Measurements from ENCODE around the gene TMEM167B. TPM values are rescaled to one million over a fixed set of nuclear protein-coding genes. Genes with fewer than 3 reads are reported as not detected.

Gene TMEM167B
- total and polyA plus RNA-seq, 2 of the 8 experiments (the other 6 are each of a cell fraction or from before 2014, with no cell fraction given) = 3.6 to 14.8 TPM

DNA sequence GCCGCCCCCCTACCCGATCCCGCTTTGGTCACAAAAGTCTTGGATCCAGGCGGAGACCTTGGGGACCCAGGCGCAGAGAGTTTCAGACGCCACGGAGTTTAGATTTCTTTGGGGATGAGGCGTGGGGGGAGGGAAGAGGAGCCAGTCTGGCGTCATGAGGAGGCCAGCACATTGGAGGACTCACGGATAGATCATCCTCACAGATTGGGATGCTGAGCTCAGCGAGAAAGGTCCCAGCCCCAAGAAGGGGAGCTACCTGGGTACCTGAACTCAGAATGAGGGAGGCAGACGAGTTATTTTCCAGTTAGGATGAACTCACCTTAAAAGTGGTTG, 23.7 kb downstream of the TMEM167B start:
- FAIRE-seq = no peak
- H3K4me2 ChIP-seq (ENCODE audit: insufficient read depth in 1 of 2, low read depth in 2 of 2, low read length in 2 of 2) = peak overlapping the region; percentile 88 to 90
- WGBS, 2 experiments (ENCODE audit: extremely low coverage in 1 of 2, insufficient coverage in 1 of 2, insufficient read length in 1 of 2, insufficient replicate concordance in 2 of 2, low coverage in 1 of 2, low lambda C conversion rate in 2 of 2, missing lambda C conversion rate in 1 of 2) = 5% methylated on average over 12 of the region's 12 CpGs; no CpG with 5 or more reads in 1 of the 2 experiments
- H3K36me3 ChIP-seq (ENCODE audit: control insufficient read depth in 2 of 4, insufficient read depth in 4 of 4, low read length in 3 of 4) = no peaks in the 10 kb centered on the region; a peak in 1 of 8 replicates
- H3K56ac ChIP-seq (replicated peaks; ENCODE audit: insufficient read length, low read depth, low read length) = no peak overlapping the region
- no peak overlapping the region for H4K91ac ChIP-seq (replicated peaks; ENCODE audit: insufficient read length, low read length)
- no peak overlapping the region; the same call in 1 of the 2 replicates for H4K8ac ChIP-seq (ENCODE audit: extremely low read depth, insufficient read depth, low read length)
- H3K18ac ChIP-seq (ENCODE audit: extremely low read depth, low read length) = no peak overlapping the region
- no peak overlapping the region for H3K23ac ChIP-seq (ENCODE audit: insufficient read length)
- no peaks in the 10 kb centered on the region for H3K79me1 ChIP-seq (ENCODE audit: low read depth, low read length)
- no peaks in the 10 kb centered on the region for H3K9me3 ChIP-seq (ENCODE audit: insufficient read depth in 2 of 2, low read depth in 1 of 2, low read length in 1 of 2)
- TF ChIP-seq MAFK (IDR thresholded peaks at IDR 0.05; ENCODE audit: low read depth, low read length) = peak; percentile 12; the same call in 1 of the 2 replicates
- TF ChIP-seq CBX8 (IDR thresholded peaks at IDR 0.05; ENCODE audit: borderline replicate concordance, low read depth, low read length) = no peak
- TF ChIP-seq GTF2F1 (IDR thresholded peaks at IDR 0.05; ENCODE audit: borderline replicate concordance, low read depth, low read length) = no peak
- no peak for TF ChIP-seq NRF1 (IDR thresholded peaks at IDR 0.05; ENCODE audit: low read depth, low read length)
- TF ChIP-seq KDM1A (IDR thresholded peaks at IDR 0.05; ENCODE audit: borderline replicate concordance, low read length) = peak; percentile 30; the same call in 1 of the 2 replicates
- TF ChIP-seq POLR2A (IDR thresholded peaks at IDR 0.05; ENCODE audit: control extremely low read depth in 1 of 2, low read depth in 2 of 2, low read length in 2 of 2) = no peak
- no peak for TF ChIP-seq CEBPB (IDR thresholded peaks at IDR 0.05; ENCODE audit: low read depth, low read length)
- no peak for TF ChIP-seq GABPA (IDR thresholded peaks at IDR 0.05; ENCODE audit: borderline replicate concordance, insufficient read depth, low read length)
- TF ChIP-seq EZH2 (IDR thresholded peaks at IDR 0.05; ENCODE audit: low read depth, low read length, severe bottlenecking) = peak; percentile 13
- TF ChIP-seq SUZ12 (IDR thresholded peaks at IDR 0.05; ENCODE audit: low read length) = 0 out of 2 replicates have a peak, but pooled peaks have one; percentile 15
- no peak overlapping the region for H3K27ac ChIP-seq (ENCODE audit: low read depth, low read length)
- no peak overlapping the region for H2BK120ac ChIP-seq (replicated peaks; ENCODE audit: low read depth, low read length)
- ChIA-PET POLR2A (ENCODE audit: partially characterized antibody) (interaction anchor here (0.6 to 8.6 kb wide), 4 partner anchors 9 to 151 kb away, joined by 3 to 106 read pairs (median 4); partner anchors contain the start of gene CLCC1), CTCF (ENCODE audit: partially characterized antibody) (interaction anchor here (0.9 to 2.2 kb wide), 11 partner anchors 9 to 284 kb away, joined by 3 to 11 read pairs (median 3); partner anchors contain the start of gene SORT1)
- peak in 1 of 2 experiments; percentile 70 for DNase-seq (ENCODE audit: low read depth in 1 of 2, low spot score in 2 of 2)
- H4K5ac ChIP-seq (ENCODE audit: insufficient read length, low read depth, low read length) = no peak overlapping the region
- peaks cover 11% of the 10 kb centered on the region for H3K23me2 ChIP-seq (ENCODE audit: low read depth, low read length)
- no peaks in the 10 kb centered on the region for H4K20me1 ChIP-seq (replicated peaks in 1 of 2; ENCODE audit: control insufficient read depth in 1 of 2, insufficient read depth in 2 of 2, low read length in 2 of 2)
- no peak overlapping the region for H2BK15ac ChIP-seq (ENCODE audit: low read length)
- no peak overlapping the region for H2AK5ac ChIP-seq (ENCODE audit: low read depth, low read length)
- no peak overlapping the region for H3K14ac ChIP-seq (ENCODE audit: insufficient read length)
- no peak overlapping the region for H3K9ac ChIP-seq (replicated peaks in 1 of 4; ENCODE audit: extremely low read depth in 1 of 4, low read depth in 3 of 4, low read length in 3 of 4)
- peak overlapping the region; percentile 50 to 72 (median 58) for H3K4me3 ChIP-seq (ENCODE audit: extremely low read depth in 1 of 4, insufficient read depth in 2 of 4, low read depth in 3 of 4, low read length in 4 of 4)
- H2AFZ ChIP-seq (ENCODE audit: low read length) = peak overlapping the region; percentile 75
- H3K79me2 ChIP-seq (ENCODE audit: control insufficient read depth in 1 of 2, insufficient read depth in 2 of 2, low read length in 2 of 2) = no peaks in the 10 kb centered on the region
- no peak overlapping the region for H2BK5ac ChIP-seq (ENCODE audit: low read depth, low read length)
- peaks cover 0 to 9% (median 3%) of the 10 kb centered on the region in 4 experiments; a peak in 4 of 7 replicates for H3K4me1 ChIP-seq (replicated peaks in 1 of 4; ENCODE audit: control insufficient read depth in 3 of 4, insufficient read depth in 4 of 4, low read length in 3 of 4)
- no peak overlapping the region for H3K4ac ChIP-seq (replicated peaks; ENCODE audit: insufficient read length, low read depth, low read length)
- no peak overlapping the region for H2BK12ac ChIP-seq (ENCODE audit: low read depth, low read length)
- H3K27me3 ChIP-seq (replicated peaks in 1 of 4; ENCODE audit: control insufficient read depth in 3 of 4, extremely low read depth in 1 of 4, insufficient read depth in 3 of 4, low read length in 3 of 4) = peaks cover 15 to 45% (median 32%) of the 10 kb centered on the region in 4 experiments
- H2BK20ac ChIP-seq (ENCODE audit: low read length) = no peak overlapping the region

Data from H1 (cell line).